ENCODE results near the gene CBX3. TPM values are rescaled to one million over a fixed set of nuclear protein-coding genes. Genes with fewer than 3 reads are reported as not detected.

The CBX3 gene
- total RNA-seq, 1 donor from 2014 or later: 32.1 TPM

GRCh38 chr7:26202019-26202990 lies 760 bp downstream of the CBX3 start:
- H3K4me3 ChIP-seq: peak overlapping the region; percentile 84 to 95
- peaks cover 0 to 28% of the 10 kb centered on the region in 2 donors for H3K4me1 ChIP-seq
- H3K27me3 ChIP-seq: no peaks in the 10 kb centered on the region
- intact Hi-C loops (cut with DNase I): loop anchor here (5.0 to 10.0 kb wide), 5 partner anchors 308 to 1218 kb away; partner anchors contain the start of genes CYCS, OSBPL3 and SKAP2
- TF ChIP-seq, protein P1, sequence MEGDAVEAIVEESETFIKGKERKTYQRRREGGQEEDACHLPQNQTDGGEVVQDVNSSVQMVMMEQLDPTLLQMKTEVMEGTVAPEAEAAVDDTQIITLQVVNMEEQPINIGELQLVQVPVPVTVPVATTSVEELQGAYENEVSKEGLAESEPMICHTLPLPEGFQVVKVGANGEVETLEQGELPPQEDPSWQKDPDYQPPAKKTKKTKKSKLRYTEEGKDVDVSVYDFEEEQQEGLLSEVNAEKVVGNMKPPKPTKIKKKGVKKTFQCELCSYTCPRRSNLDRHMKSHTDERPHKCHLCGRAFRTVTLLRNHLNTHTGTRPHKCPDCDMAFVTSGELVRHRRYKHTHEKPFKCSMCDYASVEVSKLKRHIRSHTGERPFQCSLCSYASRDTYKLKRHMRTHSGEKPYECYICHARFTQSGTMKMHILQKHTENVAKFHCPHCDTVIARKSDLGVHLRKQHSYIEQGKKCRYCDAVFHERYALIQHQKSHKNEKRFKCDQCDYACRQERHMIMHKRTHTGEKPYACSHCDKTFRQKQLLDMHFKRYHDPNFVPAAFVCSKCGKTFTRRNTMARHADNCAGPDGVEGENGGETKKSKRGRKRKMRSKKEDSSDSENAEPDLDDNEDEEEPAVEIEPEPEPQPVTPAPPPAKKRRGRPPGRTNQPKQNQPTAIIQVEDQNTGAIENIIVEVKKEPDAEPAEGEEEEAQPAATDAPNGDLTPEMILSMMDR (IDR thresholded peaks at IDR 0.05): no peak
- peak overlapping the region; percentile 99 to 100 for H3K27ac ChIP-seq
- no peaks in the 10 kb centered on the region for H3K9me3 ChIP-seq
- peak in 1 of 2 donors; percentile 70 for DNase-seq (ENCODE audit: low spot score in 2 of 2)
- peaks cover 8 to 24% of the 10 kb centered on the region in 2 donors for H3K36me3 ChIP-seq

DNA sequence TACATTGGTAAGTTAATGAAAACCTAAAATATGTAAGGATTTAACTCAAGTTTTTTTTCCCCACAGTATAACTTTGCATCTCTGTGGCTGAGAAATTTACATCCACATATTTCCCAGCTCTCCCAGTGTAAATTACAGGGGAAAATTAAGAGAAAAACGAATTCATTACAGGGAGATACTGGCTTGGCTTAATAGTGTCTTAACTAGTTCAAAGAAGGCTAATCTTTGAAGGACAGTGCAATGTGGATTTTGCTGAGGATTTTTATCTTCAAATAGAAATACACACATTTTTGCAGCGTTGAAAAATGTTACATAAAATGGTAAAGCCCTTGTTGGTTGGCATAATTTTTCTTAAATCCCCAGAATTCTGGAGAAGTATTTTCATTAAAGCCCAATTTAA lies 1.5 kb downstream of the CBX3 start:
- no peaks in the 10 kb centered on the region for H3K27me3 ChIP-seq
- no peak for DNase-seq (ENCODE audit: low spot score in 2 of 2)
- no peaks in the 10 kb centered on the region for H3K9me3 ChIP-seq
- peak overlapping the region; percentile 84 to 95 for H3K4me3 ChIP-seq
- H3K27ac ChIP-seq: peak overlapping the region; percentile 99 to 100
- TF ChIP-seq, protein P1 (IDR thresholded peaks at IDR 0.05): no peak
- peaks cover 6 to 27% of the 10 kb centered on the region in 2 donors for H3K36me3 ChIP-seq
- intact Hi-C loops (cut with DNase I): loop anchor here (5.0 to 10.0 kb wide), 5 partner anchors 308 to 1218 kb away; partner anchors contain the start of genes CYCS, OSBPL3 and SKAP2
- peaks cover 0 to 22% of the 10 kb centered on the region in 2 donors for H3K4me1 ChIP-seq

- Histone ChIP-seq H3K27me3 (no peaks in the 10 kb centered on the region), H3K9me3 (no peaks in the 10 kb centered on the region), H3K4me3 (no peak overlapping the region), H3K36me3 (peaks cover 36 to 65% of the 10 kb centered on the region in 2 donors), H3K27ac (no peak overlapping the region), H3K4me1 (peaks cover 0 to 19% of the 10 kb centered on the region in 2 donors)
- intact Hi-C loops (cut with DNase I): loop anchor here (10.0 kb wide), 4 partner anchors 313 to 1223 kb away; partner anchors contain the start of genes CYCS, OSBPL3 and SKAP2
- TF ChIP-seq, protein P1 (IDR thresholded peaks at IDR 0.05): no peak
- no peak for DNase-seq (ENCODE audit: low spot score in 2 of 2)
Measured at GRCh38 chr7:26208040-26208439, 6.5 kb downstream of the CBX3 start.

DNA sequence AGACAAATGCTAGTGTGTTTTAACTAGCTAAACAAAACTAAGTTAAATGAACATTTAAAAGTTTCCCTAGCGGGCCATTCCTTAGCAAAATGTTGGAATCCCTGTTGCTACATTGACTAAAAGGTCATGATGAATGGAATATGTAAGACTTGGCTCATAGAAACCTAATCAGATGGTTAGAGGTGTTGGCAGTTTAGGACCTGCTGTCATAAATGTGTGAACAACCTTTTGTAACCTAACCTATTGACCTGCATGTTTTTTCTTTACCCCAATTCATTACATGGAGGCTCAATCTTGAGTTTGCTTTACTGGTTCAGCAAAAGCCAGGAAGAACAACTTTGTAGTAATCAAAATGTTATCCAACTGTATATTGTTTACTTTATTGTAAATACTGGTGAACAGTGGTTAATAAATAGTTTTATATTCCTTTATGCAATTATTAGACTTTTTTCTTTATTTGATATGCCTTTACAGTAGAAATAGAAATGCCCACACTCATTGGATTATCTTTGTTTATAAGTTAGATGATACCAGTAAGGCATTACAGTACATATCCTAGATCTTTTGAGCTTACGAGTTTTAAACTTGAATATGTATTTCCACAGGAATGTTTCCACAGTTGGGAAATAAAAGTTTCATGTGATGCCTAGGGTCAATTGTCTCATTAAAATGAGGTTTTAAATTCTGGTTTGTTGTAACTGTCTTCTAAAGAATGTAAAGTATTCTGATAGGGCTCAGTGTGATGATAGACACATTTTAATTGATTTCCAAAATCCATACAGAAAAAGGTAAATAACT lies 11.6 kb downstream of the CBX3 start:
- intact Hi-C loops (cut with DNase I): no loop called here
- Histone ChIP-seq H3K27ac (no peak overlapping the region), H3K4me1 (no peaks in the 10 kb centered on the region), H3K4me3 (no peak overlapping the region), H3K36me3 (peaks cover 30 to 50% of the 10 kb centered on the region in 2 donors), H3K27me3 (no peaks in the 10 kb centered on the region), H3K9me3 (no peaks in the 10 kb centered on the region)
- TF ChIP-seq, protein P1 (IDR thresholded peaks at IDR 0.05): no peak
- no peak for DNase-seq (ENCODE audit: low spot score in 2 of 2)

- Histone ChIP-seq H3K9me3 (no peaks in the 10 kb centered on the region), H3K4me1 (no peaks in the 10 kb centered on the region), H3K27me3 (no peaks in the 10 kb centered on the region), H3K4me3 (no peak overlapping the region), H3K36me3 (peaks cover 23 to 44% of the 10 kb centered on the region in 2 donors), H3K27ac (no peak overlapping the region)
- no peak for DNase-seq (ENCODE audit: low spot score in 2 of 2)
- intact Hi-C loops (cut with DNase I): no loop called here
- TF ChIP-seq, protein P1 (IDR thresholded peaks at IDR 0.05): no peak
Measured at GRCh38 chr7:26213807-26214515, 12.4 kb downstream of the CBX3 start.
